ENCODE measurements around the gene PHF19.

PHF19 gene

DNA sequence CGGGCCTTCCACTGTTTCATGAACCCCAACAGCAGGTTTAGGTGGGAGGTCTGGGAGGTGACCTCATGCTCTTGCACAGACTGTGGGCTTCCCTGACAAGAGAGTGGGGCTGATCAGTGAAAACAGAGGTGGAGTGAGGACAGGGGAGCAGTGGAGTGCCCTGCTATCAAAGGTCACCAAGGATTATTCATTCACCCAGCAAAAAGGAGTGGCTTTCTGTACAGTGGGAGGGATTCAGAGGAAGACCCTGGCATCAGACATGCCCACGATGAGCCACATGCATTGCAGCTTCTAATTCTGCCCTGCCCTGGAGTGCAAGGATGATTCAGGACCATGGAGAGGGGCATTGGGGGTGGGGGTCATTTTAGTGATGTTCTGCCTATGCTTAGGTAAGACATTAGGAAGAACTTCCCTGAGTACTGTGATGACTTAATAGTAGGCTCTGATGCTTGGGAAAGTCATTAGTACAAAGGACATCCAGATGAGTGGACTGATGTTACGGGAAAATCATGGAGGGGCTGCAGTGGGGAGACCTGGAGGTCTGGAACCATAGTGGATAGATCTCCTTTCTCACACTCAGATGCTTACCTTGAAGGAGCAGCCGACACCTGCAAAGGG lies 36.8 kb upstream of the PHF19 start:
- DNase-seq, result no peak

DNA sequence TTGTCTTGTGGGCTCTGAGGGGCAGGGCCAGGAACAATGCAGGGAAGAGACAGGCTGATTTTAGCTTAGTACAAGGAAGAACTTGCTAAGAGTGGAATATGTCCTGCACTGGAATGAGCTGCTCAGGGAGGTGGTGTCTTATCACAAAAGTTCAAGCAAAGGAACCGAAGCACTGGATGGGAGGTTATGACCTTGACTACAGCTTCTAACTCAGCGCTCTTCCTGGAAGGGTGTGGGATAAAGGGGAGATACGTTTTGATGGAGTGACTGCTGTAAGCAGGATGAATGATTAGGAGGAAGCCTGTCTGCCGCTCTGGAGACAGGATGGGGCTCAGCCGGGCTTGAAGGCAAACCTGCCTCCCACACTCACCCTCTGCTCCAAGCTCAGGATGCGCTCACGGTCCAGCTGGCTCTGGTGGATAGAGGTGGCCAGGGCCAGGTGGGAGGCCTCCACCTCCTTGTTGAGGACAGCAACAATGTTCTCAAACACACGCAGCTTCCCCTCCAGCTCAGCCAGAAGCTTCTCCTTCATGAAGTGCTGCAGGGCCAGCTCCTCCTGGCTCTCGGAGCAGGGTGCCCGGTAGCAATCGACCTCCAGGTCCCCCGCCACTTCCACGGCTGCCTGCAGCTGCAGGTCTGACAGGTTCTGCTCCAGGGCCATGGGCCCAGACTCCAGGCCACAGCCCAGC lies 36.1 kb upstream of the PHF19 start:
- DNase-seq, result no peak

DNA sequence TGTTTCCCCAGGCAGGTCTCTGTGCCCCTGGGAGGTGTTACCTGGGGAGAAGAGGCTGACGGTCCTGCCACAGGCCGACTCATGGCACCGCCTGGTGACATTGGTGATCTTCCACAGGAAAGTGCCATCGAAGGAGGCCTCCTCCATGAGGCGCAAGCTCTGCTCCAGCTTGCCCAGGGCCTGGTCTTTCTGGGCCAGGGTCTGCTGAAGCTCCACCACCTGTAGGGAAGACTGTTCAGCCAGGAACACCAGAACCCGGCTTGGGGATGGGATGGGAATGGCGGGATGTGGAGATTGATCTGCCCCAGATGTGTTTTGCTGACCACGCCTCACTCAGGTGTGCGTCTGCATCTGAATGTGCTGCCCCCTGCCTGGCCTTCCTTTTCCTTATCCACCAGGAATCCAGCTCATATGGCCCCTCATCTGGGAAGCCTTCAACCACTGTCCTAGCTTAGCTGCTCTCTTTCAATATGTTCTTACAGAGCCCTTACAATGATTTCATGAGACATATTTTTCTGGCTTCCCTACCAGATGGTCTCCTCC lies 34.4 kb upstream of the PHF19 start:
- DNase-seq, result no peak

DNA sequence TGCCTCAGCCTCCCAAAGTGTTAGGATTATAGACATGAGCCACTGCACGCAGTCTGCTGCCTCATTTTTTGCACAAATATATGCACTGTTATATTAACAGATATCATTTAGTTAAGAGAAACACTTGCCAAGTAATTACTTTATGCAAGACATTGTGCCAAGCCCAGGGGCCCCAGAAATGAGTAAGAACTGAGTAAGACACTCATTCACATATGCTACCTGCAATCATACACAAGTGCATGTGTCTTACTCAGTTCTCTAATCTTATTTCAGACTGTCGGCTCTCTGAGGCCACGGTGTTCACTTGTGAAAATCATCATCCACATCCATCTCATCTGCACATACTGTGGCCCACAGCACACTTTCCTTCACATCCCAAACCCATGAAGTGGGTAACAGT lies 33.7 kb upstream of the PHF19 start:
- no peak for DNase-seq

DNA sequence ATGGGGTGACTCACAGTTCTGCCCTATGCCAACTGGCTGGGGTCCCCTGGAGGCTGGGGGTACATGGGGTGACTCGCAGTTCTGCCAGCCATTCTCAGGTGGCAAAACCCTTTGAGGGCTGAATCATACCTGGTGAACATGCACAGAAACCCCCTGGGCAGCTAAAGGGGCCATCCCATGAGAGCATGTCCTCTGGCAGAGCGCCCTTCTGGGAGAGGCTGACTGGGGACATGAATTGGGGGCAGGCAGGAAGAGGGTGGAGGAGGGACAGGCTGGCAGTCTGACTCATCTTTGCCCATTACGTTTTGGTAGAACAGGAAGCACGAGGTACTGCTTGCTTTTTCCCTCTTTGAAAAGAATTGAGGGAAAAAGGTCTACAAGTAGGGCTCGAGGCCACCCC lies 32.9 kb upstream of the PHF19 start:
- DNase-seq, result peak; percentile 86

DNA sequence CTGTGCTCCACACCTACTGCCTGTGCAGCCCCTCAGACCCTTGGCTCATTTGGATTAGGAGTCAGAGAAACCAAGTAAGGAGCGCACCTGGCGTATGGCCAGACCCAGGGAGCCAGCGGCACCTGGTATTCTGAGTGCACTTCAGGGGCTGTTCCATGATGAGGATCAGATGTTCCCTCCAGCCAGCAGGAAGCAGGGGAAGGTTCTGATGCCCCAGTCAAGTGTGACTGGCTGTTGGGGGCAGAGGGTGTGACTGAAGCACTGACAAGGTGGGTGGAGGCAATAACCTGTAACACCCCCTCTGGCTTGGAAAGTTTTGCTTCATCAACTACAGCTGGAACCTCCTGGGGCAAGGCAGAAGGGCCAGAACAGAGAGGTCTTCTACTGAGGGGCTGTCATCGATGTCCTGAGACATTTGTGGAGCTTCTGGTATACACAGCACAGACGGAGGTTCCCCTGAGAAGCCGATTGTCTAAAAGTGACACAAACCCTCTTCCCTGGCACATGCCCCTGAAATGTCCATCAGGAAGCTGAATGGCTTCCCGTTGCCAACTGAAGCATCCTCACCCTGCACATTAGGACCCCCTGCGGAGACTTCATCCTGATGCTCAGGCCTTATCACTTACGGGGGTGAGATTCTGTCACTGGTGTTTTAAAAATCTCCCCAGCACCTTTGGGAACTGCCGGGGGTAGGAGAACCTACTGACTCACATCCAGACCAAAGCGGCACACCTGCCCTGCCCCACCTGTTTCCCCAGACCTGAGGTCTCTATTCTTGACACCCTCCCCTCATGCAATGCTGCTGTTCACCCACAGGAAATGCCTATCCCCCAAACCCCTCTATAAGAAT lies 28.6 kb upstream of the PHF19 start:
- DNase-seq, result peak; percentile 68

DNA sequence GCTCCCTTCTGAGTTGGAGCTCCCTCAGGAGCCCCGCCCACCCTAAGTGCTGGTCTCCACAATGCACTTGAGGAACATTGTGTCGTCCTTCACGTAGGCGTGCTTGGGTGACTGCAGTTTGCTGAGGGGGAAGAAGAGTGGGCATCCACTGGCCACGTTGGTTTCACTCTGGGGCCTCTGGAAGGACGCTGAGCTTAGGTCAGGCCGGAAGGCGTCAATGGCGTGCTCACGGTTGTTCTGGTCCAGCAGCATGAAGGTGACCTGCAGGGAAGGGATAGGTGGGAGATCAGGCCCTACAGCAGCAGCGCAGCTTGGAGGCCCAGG lies 28.0 kb upstream of the PHF19 start:
- no peak for DNase-seq

DNA sequence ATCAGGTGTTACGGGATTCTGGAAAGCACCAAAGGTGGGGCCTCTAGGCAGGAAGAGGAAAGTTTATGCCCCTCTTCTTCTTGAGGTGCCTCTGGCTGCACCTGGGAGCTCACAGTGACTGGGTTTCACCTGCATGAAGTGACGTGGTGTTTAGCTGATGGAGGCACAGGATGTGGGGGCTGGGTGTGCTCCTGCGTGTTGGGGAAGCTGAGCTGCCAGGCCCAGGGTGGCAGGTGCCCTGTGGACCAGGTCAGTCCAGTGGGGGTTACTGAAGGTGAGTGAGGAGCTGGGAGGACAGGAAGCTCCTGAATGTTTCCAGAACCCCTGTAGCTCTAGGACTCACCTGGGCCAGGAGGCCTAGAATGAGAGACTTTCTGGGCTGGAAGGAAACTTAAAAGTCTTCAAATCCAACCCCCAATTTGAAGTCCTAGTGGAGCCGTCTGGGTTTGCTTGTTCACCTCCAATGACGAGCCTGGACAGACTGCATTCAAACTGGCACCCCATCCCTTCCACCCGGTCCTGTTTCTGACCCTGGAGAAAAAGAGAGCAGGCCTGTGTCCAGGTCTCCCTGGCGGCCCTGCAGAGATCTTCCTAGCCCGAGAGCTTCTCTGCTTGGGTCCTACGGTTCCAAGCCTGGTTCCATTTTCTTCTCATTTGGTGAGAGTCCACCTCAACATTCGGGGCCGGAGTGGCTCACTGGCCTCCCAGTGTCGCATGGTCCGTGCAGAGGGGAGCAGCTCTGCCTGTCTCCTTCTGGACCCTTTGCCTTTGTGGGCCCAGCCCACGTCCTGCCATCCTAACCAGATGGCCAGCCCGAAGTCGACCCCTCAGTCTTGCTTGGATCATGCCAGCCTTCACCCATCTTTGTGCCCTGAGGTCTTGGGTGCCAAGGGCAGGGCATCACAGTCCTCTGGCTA lies 27.3 kb upstream of the PHF19 start:
- DNase-seq, result peak; percentile 86

DNA sequence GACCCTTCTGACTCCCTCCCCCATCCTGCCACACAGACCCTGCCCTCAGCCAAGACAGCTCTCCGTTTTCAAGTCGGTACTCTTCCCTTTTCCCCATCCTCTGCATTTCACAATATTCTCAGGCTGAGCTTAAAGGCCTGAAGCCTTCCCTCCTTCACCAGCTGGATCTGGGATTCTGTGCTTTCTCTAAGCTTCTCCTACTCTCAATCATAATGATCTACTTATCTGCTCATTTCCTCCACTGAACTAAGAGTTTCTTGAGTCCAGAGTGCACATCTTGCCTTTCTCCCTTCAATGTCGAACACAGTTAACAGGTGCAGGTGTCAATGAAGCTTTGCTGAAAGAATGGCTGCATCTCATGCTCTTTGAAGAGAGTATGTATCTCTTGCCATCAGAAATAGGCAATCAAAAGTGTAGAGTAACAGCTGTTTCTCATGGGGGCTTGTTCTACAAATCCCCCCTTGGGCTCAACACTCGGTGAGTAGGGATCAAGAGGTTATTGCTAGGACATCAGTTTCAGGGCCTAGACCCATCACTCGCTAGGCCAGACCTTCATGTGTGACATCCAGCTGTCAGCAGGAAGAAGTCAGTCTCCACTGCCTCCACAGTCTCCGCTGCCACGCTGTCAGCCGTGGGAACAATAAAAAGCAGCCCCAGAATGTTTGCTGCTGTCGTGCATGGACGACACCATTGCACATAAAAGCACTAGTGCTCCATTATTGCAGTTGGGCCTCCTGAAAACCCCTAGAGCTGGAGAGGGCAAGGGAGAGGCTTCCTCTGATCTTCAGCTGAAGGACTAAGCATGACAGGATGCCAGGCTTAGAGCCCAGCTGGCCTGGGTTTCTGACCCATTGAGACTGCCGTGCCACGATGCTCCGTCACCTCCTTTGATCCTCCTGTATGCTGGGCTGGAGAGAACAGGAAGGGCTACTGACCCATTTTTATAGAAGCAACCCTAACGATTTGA lies 25.9 kb upstream of the PHF19 start:
- DNase-seq, result no peak

DNA sequence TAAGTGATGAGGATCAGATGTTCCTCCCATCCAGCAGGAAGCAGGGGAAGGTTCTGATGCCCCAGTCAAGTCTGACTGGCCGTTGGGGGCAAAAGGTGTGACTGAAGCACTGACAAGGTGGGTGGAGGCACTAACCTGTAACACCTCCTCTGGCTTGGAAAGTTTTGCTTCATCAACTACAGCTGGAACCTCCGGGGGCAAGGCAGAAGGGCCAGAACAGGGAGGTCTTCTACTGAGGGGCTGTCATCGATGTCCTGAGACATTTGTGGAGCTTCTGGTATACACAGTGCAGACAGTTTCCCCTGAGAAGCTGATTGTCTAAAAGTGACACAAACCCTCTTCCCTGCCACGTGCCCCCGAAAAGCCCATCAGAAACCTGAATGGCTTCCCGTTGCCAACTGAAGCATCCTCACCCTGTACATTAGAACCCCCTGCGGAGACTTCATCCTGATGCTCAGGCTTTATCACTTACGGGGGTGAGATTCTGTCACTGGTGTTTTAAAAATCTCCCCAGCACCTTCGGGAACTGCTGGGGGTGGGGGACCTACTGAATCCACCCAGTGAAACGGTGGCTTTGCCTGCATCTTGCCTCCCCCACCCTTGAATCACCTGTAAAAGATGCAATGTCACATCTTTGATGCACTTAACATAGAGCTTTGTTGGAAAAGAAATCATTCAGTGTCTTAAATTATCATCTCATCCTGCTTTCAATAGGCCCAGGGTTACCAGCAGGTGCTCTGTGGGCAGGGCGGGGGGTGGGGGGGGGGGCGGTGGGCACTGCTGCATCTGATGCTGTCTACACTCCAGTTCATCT lies 25.0 kb upstream of the PHF19 start:
- no peak for DNase-seq

DNA sequence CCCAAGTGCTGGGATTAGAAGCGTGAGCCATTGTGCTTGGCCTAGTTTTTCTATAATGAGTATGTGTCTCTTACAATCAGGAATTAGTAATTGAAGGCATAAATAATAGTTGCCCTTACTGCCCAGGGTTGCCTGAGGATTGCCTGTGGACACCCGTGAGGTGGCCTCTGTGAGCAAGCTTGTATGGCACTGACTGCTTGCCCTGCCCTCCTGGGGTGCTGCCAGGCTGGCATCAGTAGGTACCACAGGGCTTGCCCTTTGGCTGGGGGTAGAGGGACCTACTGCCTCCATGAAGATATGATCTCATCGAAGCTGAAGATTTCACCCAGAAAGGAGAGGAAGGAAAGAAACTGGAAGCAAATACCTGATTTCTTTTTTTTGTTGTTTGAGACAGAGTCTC lies 23.8 kb upstream of the PHF19 start:
- no peak for DNase-seq

DNA sequence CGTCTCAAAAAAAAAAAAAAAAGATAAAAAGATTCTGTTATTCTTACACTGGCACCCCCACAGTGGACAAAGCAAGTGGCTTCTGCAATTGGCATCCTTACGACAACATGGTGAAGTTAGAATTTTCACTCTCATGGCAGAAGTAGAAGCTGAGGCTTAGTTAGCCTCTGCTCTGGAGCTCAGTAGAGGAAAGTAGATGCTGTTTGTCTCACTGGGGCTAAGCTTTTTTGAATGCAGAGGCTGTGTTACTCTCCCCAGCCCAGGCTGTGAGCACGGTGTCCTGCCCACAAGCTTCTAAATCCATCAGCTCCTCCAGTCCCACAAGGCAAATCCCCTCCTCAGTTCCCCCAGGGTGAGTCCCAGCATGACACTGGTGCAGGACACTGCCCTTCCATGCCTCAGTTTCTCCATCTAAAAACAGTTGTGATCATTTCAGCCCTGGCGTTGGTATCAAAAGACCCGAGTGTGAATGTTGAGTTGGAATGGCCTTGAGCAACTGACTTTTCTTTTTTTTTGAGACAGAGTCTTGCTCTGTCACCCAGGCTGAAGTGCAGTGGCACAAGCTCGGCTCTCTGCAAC lies 22.6 kb upstream of the PHF19 start:
- DNase-seq, result no peak

DNA sequence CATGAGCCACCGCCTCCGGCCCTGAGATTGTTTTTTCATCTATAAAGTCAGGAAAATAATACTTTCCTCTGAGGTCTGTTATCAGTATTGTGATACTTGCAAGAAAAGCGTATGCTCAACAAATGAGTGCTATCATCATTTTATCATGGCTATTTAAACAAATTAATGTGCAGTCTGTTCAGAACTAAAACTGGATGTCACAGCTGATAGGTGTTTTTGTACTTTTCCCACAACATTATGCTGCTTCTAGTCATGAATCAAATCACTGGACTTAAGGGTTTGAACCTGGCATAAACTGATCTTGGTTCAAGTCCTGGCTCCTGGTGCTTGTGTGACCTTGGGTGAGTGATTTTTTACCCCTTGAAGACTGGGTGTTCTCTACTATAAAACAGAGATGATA lies 21.4 kb upstream of the PHF19 start:
- DNase-seq, result no peak

DNA sequence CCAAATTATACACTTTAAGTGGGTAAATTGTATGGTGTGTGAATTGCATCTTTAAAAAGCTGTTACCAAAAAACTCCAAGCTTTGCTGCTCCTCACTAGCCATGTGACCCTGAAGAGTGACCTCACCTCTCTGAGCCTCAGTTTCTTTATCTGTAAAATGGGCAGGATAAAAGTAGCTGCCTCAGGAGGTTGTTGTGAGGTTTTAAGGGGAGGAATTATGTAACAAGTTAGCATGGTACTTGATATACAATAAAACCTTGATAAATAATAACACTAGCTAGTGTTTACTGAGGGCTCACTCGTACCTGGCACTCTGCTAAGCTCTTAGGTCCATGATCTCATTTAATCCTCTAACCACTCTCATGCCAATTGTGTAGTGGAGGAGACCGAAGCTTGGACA lies 19.0 kb upstream of the PHF19 start:
- no peak for DNase-seq

DNA sequence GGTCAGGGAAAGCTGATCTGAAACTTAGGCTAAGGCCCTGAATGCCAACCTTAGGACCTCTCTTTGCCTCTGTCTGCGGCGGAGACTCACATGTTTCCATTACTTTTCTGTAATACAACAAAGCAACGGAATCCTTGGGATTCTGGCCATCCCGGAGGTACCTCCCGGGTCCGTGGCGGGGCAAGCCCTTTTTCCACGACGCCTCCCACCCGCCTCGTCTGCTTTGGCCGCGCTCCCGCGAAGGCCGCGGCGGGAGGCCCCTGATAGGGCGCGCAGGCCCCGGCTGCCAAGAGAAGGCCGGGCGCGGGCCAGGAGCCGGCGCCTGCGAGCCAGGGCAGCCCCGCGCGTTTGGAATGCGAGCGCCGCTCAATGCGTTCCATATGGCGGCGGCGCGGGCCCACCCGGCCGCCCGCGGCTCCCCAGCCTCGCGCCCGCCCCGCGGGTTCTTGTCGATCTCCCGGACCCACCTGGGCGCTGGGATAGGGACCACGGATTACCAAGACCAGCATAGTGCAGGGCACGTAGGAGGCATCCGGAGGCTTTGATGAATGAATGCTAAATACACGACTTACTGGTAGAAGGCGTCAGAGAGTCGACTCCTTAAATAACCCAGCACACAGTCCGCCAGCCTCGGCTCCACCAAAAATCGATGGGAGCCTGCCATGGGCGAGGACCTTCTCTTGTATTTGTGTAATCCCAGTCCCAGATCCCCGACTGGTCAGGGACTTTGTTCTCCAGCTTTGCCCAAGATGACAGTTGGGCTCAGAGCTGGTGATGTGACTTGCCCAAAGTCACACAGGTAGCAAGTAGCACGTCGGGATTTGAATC lies 17.5 kb upstream of the PHF19 start:
- DNase-seq, result no peak

DNA sequence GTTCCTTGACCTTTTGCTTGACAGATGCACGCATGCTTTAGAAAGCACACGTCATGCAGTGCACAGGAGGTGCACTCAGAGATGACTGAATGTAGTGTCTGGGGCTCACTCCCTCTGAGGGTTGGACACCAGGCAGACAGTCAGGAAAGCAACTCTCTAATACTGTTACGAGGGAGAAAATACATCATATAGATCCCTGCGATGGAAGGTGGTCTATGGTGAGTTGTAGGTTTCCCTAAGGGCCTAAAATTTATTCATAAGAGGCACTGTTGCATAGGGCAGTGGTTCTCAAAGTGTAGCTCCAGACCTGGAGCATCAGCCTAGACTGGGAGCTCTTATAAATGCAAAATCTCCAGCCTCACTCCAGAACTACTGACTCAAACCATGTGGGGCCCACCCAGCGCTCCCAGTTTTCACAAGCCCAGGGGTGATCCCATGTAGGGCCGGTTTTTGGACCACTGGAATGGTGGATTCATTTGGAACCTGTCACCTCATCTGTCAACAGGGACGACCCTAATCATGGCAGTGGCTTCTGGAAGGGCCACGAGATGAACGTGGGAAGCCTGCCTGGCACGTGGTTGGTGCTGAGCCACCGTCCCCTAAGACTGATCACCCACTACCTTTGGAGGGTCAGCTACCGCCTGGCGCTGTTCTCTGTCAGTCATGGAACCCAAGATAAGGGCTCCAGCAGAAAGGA lies 16.8 kb upstream of the PHF19 start:
- DNase-seq, result no peak

DNA sequence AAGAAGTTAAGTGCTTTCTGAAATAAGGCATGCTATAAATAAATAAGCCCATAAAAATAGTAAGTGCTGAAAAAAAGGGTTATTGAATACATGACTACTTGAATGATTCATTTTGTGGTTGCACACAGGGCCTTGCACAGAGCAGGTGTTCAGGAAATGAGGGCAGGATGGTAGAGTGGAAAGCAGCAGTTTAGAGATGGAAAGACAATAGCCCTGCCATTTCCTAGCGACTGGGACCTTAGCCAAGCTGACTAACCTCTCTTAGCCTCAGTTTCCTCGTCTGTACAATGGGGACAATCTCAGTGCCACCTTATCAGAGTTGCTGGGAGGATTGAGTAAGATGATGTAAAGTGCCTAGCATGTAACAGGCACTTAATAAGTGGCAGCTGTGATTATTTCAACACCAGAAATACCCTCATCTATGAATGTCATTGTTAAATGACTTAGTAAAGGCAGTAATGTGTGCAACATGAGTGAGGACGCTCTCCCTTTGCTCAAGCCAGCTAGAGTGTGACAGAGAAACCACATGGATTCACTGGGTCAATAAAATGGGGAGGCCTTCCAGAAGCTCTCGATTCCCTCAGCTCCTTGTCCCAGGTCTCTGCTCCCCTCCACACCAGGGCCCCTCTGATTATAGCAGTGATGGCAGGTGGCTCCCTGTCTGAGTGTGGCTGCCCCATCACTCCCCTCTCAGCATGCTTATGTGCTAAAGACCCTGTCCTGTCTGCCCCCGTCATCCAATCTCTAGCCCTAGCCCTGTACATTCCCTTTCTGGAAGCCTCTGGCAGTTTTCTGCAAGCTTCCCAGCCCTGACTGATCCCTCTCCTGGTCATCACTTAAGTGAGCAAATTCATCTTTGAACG lies 16.0 kb upstream of the PHF19 start:
- DNase-seq, result peak; percentile 85

Measured in activated effector memory CD4-positive, alpha-beta T cell treated with anti-CD3 and anti-CD28 coated beads, Interleukin-2, amount 50 U/mL, for 16 hours (primary cell).